GM12873 (cell line): Measurements from ENCODE around the gene MFAP5.

Experiments used
- TF ChIP-seq, protein P1 (sequence below): IDR thresholded peaks from 2 replicates; pipeline ENCODE4 v1.5.1; 2012; ENCODE audit warnings: low read depth, mild to moderate bottlenecking, moderate library complexity, low read length, control low read depth; ENCODE audit not compliant: insufficient read depth; ENCODE audit errors: missing control alignments

Gene MFAP5, protein sequence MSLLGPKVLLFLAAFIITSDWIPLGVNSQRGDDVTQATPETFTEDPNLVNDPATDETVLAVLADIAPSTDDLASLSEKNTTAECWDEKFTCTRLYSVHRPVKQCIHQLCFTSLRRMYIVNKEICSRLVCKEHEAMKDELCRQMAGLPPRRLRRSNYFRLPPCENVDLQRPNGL

DNA sequence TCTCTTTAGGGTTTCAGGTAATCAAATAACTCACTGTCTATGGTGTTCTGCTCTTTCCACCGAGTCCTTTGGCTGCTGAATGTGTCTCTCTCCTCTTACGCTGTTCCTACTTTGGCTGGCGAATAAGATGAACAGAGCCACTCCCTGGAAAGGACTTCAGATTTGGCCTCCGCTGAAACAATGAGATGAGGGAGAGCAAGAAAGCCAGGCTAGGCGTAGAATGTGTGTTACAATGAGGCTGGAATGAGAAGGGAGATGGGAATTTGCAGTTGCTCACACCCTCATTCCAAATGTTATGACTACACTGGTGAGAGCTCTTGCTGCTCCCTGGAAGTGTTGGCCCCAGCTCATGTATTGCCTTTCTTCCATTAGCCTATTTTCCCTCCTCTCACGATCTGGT is at the start of gene MFAP5:
Gene MFAP5, minus strand, starts transcription at position 234 of the 400 bp plus-strand sequence. CDS start 722 bp downstream, outside the sequence.
- TF ChIP-seq, protein P1, sequence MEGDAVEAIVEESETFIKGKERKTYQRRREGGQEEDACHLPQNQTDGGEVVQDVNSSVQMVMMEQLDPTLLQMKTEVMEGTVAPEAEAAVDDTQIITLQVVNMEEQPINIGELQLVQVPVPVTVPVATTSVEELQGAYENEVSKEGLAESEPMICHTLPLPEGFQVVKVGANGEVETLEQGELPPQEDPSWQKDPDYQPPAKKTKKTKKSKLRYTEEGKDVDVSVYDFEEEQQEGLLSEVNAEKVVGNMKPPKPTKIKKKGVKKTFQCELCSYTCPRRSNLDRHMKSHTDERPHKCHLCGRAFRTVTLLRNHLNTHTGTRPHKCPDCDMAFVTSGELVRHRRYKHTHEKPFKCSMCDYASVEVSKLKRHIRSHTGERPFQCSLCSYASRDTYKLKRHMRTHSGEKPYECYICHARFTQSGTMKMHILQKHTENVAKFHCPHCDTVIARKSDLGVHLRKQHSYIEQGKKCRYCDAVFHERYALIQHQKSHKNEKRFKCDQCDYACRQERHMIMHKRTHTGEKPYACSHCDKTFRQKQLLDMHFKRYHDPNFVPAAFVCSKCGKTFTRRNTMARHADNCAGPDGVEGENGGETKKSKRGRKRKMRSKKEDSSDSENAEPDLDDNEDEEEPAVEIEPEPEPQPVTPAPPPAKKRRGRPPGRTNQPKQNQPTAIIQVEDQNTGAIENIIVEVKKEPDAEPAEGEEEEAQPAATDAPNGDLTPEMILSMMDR = no peak

DNA sequence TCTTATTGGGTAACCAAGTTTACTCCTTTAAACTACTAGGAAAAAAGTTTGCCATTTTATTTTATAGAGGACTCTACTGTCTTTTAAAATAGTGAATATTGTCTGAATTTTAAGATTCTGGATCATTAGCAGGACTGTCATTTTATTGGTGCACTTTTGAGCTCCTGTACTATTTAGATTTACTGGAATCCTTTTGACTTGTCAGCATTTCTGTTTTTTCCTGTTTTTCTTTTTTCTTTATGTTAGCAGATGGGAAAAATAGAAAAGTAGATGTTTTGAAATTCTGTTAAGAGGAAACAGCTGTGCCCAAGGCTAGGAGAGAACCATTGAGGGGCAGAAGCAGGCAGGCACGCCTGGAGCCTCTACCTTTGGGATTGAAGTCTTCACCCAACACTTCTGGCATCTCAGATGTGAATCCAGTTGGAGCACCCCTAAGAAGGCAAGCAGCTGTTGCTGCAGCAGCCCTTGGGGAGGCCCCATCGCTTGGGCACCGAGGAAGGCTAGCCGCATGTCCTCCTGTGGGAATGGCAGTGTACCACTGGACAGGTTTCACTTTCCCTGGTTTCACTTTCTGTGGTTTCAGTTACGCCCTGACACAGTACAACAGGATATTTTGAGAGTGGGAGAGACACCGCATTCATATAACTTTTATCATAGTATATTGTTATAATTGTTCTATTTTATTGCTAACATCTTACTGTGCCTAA is 46.7 kb upstream of the MFAP5 start:
- TF ChIP-seq, protein P1 = no peak

DNA sequence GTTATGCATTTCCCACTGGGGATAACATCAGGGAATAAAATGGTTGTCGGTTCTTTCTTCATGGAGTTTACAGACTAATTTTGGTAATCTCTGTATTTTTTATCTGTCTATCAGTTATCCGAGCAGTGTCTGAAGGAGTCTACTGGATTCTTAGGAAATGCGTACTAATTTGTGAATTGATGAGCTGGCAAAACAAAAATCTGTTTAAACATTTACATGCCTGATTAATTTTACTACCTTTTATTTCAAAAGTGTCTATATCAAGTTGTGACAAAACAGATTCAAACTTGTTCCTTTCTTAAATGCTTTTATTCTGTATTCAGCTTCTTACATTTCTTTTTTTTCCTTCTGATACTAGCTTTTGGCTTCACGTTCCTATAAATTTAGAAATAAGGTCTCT is 39.5 kb upstream of the MFAP5 start:
- TF ChIP-seq, protein P1 = no peak

DNA sequence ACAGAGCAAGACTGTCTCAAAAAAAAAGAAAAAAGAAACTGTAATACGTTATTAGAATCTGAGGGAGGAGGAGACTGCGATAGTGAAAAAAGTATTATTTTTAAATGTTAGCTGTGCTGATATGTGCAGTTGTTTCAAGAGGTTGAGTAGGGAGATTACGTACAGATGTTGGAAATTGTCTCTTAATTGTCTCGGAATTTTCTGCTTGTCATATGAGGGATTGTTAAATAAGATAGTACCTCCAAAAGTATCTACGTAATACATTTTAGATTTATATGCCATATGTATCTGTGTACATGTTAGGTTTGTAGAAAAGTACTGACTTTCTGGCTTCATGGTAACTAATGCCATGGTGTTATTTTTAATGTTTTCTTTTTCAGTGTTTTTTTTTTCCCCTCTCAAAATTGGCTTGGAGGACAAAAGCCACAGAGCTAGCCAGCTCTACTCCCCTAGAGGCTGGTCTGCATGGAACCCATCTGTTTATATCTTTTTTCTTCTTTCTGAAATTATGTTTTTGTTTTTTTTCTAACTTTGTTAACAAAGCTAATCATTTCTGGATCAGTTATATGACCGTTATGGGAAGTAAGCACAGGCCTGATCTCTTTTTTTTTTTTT is 38.5 kb upstream of the MFAP5 start:
- TF ChIP-seq, protein P1 = no peak

DNA sequence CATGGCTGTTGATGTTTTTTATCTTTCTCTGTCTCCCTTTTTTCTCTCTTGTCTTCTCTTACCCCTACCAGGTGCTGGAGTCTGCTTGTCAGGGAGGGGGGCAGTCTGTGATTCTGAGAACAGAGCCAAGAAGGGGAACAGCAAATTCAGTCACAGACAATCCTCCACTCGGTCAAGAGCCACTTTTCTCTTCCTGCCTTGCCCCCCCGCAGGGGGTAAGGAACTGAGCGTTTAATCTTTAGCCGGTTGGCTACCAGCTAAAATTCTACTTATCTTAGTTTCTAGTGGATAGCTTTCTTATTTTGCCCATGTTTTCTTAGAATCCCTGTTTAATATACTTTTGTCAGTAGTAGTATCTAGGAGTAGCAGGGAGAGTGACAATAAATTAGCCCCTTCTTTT is 37.1 kb upstream of the MFAP5 start:
- TF ChIP-seq, protein P1 = no peak

DNA sequence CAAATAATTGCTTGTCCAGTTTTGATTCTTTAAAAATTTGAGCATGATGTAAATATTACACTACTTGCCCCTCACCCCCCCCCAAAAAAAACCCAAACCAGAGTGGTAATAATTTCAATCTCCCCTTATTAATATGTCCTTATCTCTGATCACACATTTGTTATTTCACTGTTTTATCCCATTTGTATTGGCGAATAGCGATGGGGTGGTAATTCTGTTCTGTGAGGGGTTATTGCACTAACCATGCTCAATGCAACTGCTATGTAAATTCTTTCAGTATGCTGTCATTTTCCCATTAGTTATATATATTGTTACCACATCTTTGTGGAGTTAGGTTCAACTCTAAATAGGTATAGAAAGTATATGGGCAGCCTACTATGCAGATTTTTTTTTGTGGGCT is 36.3 kb upstream of the MFAP5 start:
- TF ChIP-seq, protein P1 = no peak

DNA sequence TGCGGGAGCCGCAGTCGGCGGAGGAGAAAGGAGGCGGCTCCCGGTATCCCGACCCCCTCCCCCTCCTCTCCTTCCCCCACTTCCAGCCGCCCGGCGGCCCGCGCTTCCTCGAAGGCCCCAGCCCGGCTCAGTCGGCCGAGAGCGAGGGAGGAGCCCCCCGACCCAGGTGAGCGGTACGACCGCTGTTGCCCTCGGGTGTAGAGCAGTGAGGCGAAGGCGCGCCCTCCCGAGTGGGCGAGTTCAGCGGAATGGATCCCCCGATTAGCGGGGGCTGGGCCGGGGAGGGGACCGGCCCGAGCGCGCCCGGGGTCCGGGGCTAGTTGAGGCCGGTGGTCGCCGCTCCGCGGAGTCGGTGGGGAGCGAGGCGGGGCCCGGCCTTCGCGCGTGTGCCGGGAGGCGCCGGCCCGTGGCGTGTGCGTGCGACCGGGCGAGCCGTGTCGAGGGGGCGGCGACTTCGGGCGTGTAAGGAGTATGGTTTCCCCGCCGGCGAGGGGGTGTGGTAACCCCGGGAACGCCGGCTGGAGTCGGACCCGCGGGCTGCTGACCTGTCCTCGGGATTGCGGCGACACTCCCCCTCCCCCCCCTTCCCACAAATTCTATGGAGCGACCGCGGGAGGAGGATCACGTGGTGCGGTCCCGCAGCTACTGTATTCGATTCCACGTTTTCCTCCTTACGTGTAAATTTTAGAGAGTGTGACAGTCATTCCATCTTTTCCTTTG is 35.7 kb upstream of the MFAP5 start:
- TF ChIP-seq, protein P1 = no peak
